ENCODE data around the gene GPR162.

GRCh38 chr12:6819106-6820030 lies 2.3 kb upstream of the GPR162 start:
- TF ChIP-seq CTCF (IDR thresholded peaks at IDR 0.05) (no peak), ZFX (IDR thresholded peaks at IDR 0.05; ENCODE audit: borderline replicate concordance) (no peak)

Data from 22Rv1 (cell line).